ENCODE data around the gene ZFP36L1. TPM values are rescaled to one million over a fixed set of nuclear protein-coding genes. Genes with fewer than 3 reads are reported as not detected.

Gene ZFP36L1
- total and polyA plus RNA-seq, 10 of the 15 experiments (the other 5 are each of a cell fraction or from before 2014, with no cell fraction given) = 22.0 to 184 (median 66.1) TPM

- TF ChIP-seq CTCF (IDR thresholded peaks at IDR 0.05 in 2 of 3, conservative IDR thresholded peaks at IDR 0.05 in 1 of 3; ENCODE audit: control insufficient read depth in 2 of 3, extremely low read depth in 1 of 3, insufficient read depth in 1 of 3, low read depth in 3 of 3, low read length in 3 of 3) (peak in 1 of 3 experiments; percentile 40; a peak in 2 of 6 replicates), IKZF2 (IDR thresholded peaks at IDR 0.05) (no peak), E2F8 (IDR thresholded peaks at IDR 0.05; ENCODE audit: low read depth, partially characterized antibody) (no peak), HSF1 (IDR thresholded peaks at IDR 0.05; ENCODE audit: low read depth, low read length) (no peak), TARDBP (IDR thresholded peaks at IDR 0.05; ENCODE audit: borderline replicate concordance) (no peak), RAD21 (IDR thresholded peaks at IDR 0.05; ENCODE audit: insufficient read depth, low read depth, low read length) (0 out of 2 replicates have a peak, but pooled peaks have one; percentile 3), SPI1 (IDR thresholded peaks at IDR 0.05; ENCODE audit: borderline replicate concordance, insufficient read depth, low read depth, low read length) (no peak), MTA3 (IDR thresholded peaks at IDR 0.05; ENCODE audit: borderline replicate concordance, low read length) (no peak)
These were observed 17.2 kb downstream of the ZFP36L1 start (continued) for GRCh38 chr14:68775614-68776126.

Measured in GM12878 (cell line).